PFSK-1 (cell line): ENCODE results near the gene ARHGEF11.

ENCODE experiments used
- FOXP2 ChIP-seq: optimal IDR thresholded peaks from 2 replicates; pipeline ENCODE3; 2011; ENCODE audit warnings: borderline replicate concordance, control low read depth, inconsistent platforms; ENCODE audit not compliant: insufficient read depth; ENCODE audit errors: extremely low read length, extremely low read depth
- POLR2AphosphoS5 ChIP-seq: IDR thresholded peaks from 2 replicates; pipeline ENCODE4 v1.6.1; 2012; ENCODE audit warnings: low read depth, mild to moderate bottlenecking, control low read depth, low read length, moderate library complexity
- SIN3A ChIP-seq: IDR thresholded peaks from 2 replicates; pipeline ENCODE4 v1.6.1; 2012; ENCODE audit warnings: mild to moderate bottlenecking, low read length, moderate library complexity, borderline replicate concordance; ENCODE audit not compliant: insufficient read depth
- TAF1 ChIP-seq: IDR thresholded peaks from 2 replicates; pipeline ENCODE4 v1.6.1; 2012; ENCODE audit warnings: low read length, control low read depth, borderline replicate concordance; ENCODE audit not compliant: insufficient read depth
- TF ChIP-seq, protein P1 (sequence below), 2 experiments: IDR thresholded peaks; 2 replicates each; pipeline versions ENCODE4 v1.6.1 to v1.8.0; 2011 to 2012; ENCODE audit warnings: low read depth in 2 of 2, low read length in 2 of 2, control low read depth in 1 of 2, inconsistent platforms in 1 of 2, mild to moderate bottlenecking in 1 of 2, moderate library complexity in 1 of 2; ENCODE audit not compliant: insufficient read depth in 1 of 2

DNA sequence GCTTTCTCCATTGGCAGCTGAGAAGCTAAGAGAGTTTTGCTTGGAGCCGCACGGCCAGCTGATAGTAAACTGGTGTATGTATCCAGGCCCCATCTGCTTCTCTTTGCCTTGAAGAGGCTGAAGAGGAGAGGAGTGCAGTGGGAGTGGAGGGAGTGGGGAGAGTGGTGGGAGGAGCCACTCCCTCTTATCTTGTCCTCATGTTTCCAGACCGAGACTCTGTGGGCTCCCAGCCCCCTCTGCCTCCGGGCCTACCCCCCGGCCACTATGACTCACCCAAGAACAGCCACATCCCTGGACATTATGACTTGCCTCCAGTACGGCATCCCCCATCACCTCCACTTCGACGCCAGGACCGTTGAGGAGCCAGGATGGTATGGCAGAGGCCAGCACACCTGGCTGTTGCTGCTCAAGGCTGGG, 131.1 kb downstream of the ARHGEF11 start:
- TF ChIP-seq POLR2AphosphoS5: no peak
- no peak for TF ChIP-seq SIN3A
- TF ChIP-seq, protein P1, sequence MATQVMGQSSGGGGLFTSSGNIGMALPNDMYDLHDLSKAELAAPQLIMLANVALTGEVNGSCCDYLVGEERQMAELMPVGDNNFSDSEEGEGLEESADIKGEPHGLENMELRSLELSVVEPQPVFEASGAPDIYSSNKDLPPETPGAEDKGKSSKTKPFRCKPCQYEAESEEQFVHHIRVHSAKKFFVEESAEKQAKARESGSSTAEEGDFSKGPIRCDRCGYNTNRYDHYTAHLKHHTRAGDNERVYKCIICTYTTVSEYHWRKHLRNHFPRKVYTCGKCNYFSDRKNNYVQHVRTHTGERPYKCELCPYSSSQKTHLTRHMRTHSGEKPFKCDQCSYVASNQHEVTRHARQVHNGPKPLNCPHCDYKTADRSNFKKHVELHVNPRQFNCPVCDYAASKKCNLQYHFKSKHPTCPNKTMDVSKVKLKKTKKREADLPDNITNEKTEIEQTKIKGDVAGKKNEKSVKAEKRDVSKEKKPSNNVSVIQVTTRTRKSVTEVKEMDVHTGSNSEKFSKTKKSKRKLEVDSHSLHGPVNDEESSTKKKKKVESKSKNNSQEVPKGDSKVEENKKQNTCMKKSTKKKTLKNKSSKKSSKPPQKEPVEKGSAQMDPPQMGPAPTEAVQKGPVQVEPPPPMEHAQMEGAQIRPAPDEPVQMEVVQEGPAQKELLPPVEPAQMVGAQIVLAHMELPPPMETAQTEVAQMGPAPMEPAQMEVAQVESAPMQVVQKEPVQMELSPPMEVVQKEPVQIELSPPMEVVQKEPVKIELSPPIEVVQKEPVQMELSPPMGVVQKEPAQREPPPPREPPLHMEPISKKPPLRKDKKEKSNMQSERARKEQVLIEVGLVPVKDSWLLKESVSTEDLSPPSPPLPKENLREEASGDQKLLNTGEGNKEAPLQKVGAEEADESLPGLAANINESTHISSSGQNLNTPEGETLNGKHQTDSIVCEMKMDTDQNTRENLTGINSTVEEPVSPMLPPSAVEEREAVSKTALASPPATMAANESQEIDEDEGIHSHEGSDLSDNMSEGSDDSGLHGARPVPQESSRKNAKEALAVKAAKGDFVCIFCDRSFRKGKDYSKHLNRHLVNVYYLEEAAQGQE (IDR thresholded peaks at IDR 0.05; ENCODE audit: insufficient read depth in 1 of 2, low read depth in 2 of 2, low read length in 2 of 2): no peak
- TF ChIP-seq TAF1: no peak
- TF ChIP-seq FOXP2: no peak
